Measurements from ENCODE around the gene MBLAC1. TPM values are rescaled to one million over a fixed set of nuclear protein-coding genes. Genes with fewer than 3 reads are reported as not detected.

The MBLAC1 gene
- total and polyA plus RNA-seq, 9 of the 15 experiments (the other 6 are each of a cell fraction or from before 2014, with no cell fraction given): 0.03 to 3.1 (median 0.52) TPM

DNA sequence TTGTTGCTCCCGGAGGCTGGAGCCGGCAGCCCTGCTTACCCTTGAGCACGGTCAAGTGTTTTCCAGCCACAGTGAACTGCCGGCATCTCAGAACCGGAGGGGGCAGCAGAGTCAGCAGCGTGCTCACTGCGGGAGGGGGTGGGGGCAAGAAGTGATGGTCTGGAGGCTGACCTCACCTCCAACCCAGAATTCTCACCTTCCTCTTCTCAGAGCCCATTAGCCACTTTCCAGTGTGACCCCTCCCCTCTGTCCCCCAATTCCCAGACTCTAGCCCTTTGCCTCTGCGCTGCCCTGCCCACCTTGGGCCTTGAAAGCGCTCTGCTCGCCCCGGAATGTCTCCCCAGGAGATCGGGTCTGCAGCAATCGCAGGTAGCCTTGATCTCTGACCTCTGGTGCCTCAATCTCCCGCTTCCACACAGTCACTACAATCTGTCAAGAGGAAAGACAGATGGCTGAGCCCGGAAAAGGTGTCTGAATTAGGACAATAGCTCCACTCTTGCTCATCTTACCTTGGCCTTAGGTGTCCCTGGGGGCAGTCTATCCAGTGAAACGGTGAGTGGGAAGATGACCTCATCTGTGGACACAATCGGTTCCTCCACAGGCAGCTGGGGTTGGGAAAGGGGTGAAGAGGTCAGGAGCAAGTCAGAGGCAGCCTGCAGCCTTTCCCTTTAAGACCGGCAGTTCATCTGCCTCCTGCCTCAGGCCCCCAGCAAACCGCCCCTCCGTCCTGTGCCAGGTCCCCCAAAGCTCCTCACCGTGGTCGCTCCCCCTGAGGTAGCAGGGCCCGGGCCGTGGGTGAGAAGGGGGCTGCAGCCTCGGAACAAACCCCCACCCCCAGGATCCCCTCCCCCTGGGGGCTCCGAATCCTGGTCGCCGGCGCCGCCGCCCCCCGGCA lies 30.8 kb downstream of the MBLAC1 start (continued):
- TF ChIP-seq, protein P1, sequence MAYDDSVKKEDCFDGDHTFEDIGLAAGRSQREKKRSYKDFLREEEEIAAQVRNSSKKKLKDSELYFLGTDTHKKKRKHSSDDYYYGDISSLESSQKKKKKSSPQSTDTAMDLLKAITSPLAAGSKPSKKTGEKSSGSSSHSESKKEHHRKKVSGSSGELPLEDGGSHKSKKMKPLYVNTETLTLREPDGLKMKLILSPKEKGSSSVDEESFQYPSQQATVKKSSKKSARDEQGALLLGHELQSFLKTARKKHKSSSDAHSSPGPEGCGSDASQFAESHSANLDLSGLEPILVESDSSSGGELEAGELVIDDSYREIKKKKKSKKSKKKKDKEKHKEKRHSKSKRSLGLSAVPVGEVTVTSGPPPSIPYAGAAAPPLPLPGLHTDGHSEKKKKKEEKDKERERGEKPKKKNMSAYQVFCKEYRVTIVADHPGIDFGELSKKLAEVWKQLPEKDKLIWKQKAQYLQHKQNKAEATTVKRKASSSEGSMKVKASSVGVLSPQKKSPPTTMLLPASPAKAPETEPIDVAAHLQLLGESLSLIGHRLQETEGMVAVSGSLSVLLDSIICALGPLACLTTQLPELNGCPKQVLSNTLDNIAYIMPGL (CRISPR knock-in tag; IDR thresholded peaks at IDR 0.05): no peak
- TF ChIP-seq ZNF124 (CRISPR knock-in tag; IDR thresholded peaks at IDR 0.05) (no peak), EZH2 (IDR thresholded peaks at IDR 0.05; ENCODE audit: borderline replicate concordance, low read depth, low read length) (no peak), BRD4 (IDR thresholded peaks at IDR 0.05) (no peak), MYC (IDR thresholded peaks at IDR 0.05; ENCODE audit: low read depth, low read length) (peak; percentile 81), MYC (CRISPR knock-in tag; IDR thresholded peaks at IDR 0.05; ENCODE audit: borderline replicate concordance, low read depth) (no peak), TBL1XR1 (IDR thresholded peaks at IDR 0.05; ENCODE audit: low read length in 2 of 2) (peak in 1 of 2 experiments; percentile 20; a peak in 1 of 4 replicates), ZNF780A (CRISPR knock-in tag; IDR thresholded peaks at IDR 0.05) (no peak), ZBTB43 (CRISPR knock-in tag; IDR thresholded peaks at IDR 0.05) (0 out of 2 replicates have a peak, but pooled peaks have one; percentile 46), IRF2 (CRISPR knock-in tag; IDR thresholded peaks at IDR 0.05) (no peak), POLR2AphosphoS2 (IDR thresholded peaks at IDR 0.05; ENCODE audit: low read length) (peak; percentile 53; the same call in 1 of the 2 replicates), ZNF165 (CRISPR knock-in tag; IDR thresholded peaks at IDR 0.05; ENCODE audit: borderline replicate concordance) (no peak), SUPT5H (IDR thresholded peaks at IDR 0.05) (peak; percentile 59), CLOCK (CRISPR knock-in tag; IDR thresholded peaks at IDR 0.05; ENCODE audit: borderline replicate concordance) (no peak)
- TF ChIP-seq, protein P2, sequence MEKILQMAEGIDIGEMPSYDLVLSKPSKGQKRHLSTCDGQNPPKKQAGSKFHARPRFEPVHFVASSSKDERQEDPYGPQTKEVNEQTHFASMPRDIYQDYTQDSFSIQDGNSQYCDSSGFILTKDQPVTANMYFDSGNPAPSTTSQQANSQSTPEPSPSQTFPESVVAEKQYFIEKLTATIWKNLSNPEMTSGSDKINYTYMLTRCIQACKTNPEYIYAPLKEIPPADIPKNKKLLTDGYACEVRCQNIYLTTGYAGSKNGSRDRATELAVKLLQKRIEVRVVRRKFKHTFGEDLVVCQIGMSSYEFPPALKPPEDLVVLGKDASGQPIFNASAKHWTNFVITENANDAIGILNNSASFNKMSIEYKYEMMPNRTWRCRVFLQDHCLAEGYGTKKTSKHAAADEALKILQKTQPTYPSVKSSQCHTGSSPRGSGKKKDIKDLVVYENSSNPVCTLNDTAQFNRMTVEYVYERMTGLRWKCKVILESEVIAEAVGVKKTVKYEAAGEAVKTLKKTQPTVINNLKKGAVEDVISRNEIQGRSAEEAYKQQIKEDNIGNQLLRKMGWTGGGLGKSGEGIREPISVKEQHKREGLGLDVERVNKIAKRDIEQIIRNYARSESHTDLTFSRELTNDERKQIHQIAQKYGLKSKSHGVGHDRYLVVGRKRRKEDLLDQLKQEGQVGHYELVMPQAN (IDR thresholded peaks at IDR 0.05; ENCODE audit: borderline replicate concordance): peak; percentile 54
